IMR-90 (cell line): ENCODE measurements around the gene RIPK3. TPM values are rescaled to one million over a fixed set of nuclear protein-coding genes. Genes with fewer than 3 reads are reported as not detected.
"Not testable (repeated sequence)": the region's sequence is repeated elsewhere in the genome, so short reads cannot be mapped to it uniquely, and the experiment has no call there.

Experiments
- ATAC-seq: fragments of 200-7000 bp; cut with Tn5 transposase; 2 replicates; pipeline ENCODE4 v1.9.1; 2020; ENCODE audit warnings: low read depth, mild to moderate bottlenecking, moderate library complexity
- BruUV-seq: library from RNA; stranded (reverse); fragments of 400-500 nt; replicated peaks from 2 replicates; lab custom pipeline; 2021; lab: Mats Ljungman, UMichigan
- CTCF ChIA-PET: fragments of 300-600 bp; formaldehyde crosslinking; extraction: SDS; loops from one replicate; lab custom pipeline; 2021; ENCODE audit warnings: antibody characterized with exemption; lab: Yijun Ruan, JAX
- POLR2A ChIA-PET: fragments of 300-600 bp; sonication (Branson Sonifier 250); formaldehyde crosslinking; loops from one replicate; lab custom pipeline; 2022; ENCODE audit warnings: antibody characterized with exemption; ENCODE audit not compliant: unreplicated experiment; lab: Charles Lee
- DNase-seq: peaks from one replicate; pipeline ENCODE4 v3.0.0; 2013
- H2AFZ ChIP-seq: replicated peaks from 2 replicates; pipeline ENCODE3; 2013; ENCODE audit warnings: low read length, mild to moderate bottlenecking; ENCODE audit not compliant: poor library complexity
- H2AK5ac ChIP-seq: 2 replicates; pipeline ENCODE4 v1.6.1; 2013; ENCODE audit warnings: low read depth, low read length, inconsistent platforms
- H2AK9ac ChIP-seq: replicated peaks from 2 replicates; pipeline ENCODE3; 2013; ENCODE audit warnings: mild to moderate bottlenecking, low read depth, low read length, moderate library complexity; ENCODE audit not compliant: poor library complexity
- H2BK120ac ChIP-seq: 2 replicates; pipeline ENCODE4 v1.6.1; 2013; ENCODE audit warnings: low read depth, low read length, inconsistent platforms
- H2BK15ac ChIP-seq: 3 replicates; pipeline ENCODE4 v1.6.1; 2013; ENCODE audit warnings: low read depth, low read length, inconsistent platforms
- H2BK20ac ChIP-seq: 2 replicates; pipeline ENCODE4 v1.6.1; 2013; ENCODE audit warnings: low read depth, mild to moderate bottlenecking, inconsistent platforms, low read length, moderate library complexity
- H2BK5ac ChIP-seq: 2 replicates; pipeline ENCODE4 v1.6.1; 2013; ENCODE audit warnings: mild to moderate bottlenecking, low read depth, low read length, inconsistent platforms; ENCODE audit not compliant: poor library complexity, severe bottlenecking
- H3K14ac ChIP-seq: replicated peaks from 2 replicates; pipeline ENCODE4 v1.6.1; 2013; ENCODE audit warnings: low read depth, low read length, inconsistent platforms
- H3K18ac ChIP-seq: 2 replicates; pipeline ENCODE4 v1.6.1; 2013; ENCODE audit warnings: low read depth, low read length, control low read depth
- H3K23ac ChIP-seq: 2 replicates; pipeline ENCODE4 v1.6.1; 2013; ENCODE audit warnings: low read depth, low read length, inconsistent platforms
- H3K27ac ChIP-seq: 2 replicates; pipeline ENCODE4 v1.5.1; 2013; ENCODE audit warnings: mild to moderate bottlenecking, control low read depth, low read length; ENCODE audit not compliant: insufficient read depth
- H3K27me3 ChIP-seq: 2 replicates; pipeline ENCODE4 v1.6.1; 2013; ENCODE audit warnings: low read length; ENCODE audit not compliant: control insufficient read depth, insufficient read depth
- H3K36me3 ChIP-seq: 2 replicates; pipeline ENCODE4 v1.6.1; 2013; ENCODE audit warnings: low read length, mixed read lengths; ENCODE audit not compliant: control insufficient read depth, insufficient read depth
- H3K4ac ChIP-seq: 2 replicates; pipeline ENCODE4 v1.6.1; 2013; ENCODE audit warnings: low read depth, low read length, inconsistent platforms
- H3K4me1 ChIP-seq: 2 replicates; pipeline ENCODE4 v1.6.1; 2013; ENCODE audit warnings: low read length, mixed read lengths; ENCODE audit not compliant: control insufficient read depth, insufficient read depth
- H3K4me2 ChIP-seq: 2 replicates; pipeline ENCODE4 v1.6.1; 2013; ENCODE audit warnings: low read depth, mild to moderate bottlenecking, control low read depth, low read length, moderate library complexity
- H3K4me3 ChIP-seq: 2 replicates; pipeline ENCODE4 v1.5.1; 2013; ENCODE audit warnings: low read depth, mild to moderate bottlenecking, control low read depth, low read length, moderate library complexity; ENCODE audit not compliant: insufficient read depth
- H3K56ac ChIP-seq: 2 replicates; pipeline ENCODE4 v1.6.1; 2013; ENCODE audit warnings: low read length, inconsistent platforms; ENCODE audit not compliant: insufficient read depth; ENCODE audit errors: extremely low read depth
- H3K79me1 ChIP-seq, 2 experiments: 2 replicates each; pipeline ENCODE4 v1.6.1; 2013; ENCODE audit warnings: low read length in 2 of 2, inconsistent platforms in 1 of 2, low read depth in 1 of 2
- H3K9ac ChIP-seq: 2 replicates; pipeline ENCODE4 v1.6.1; 2013; ENCODE audit warnings: low read depth, low read length, control low read depth
- H3K9me1 ChIP-seq: 2 replicates; pipeline ENCODE4 v1.6.1; 2013; ENCODE audit warnings: low read length, inconsistent platforms; ENCODE audit not compliant: insufficient read depth
- H3K9me3 ChIP-seq: 2 replicates; pipeline ENCODE4 v1.6.1; 2013; ENCODE audit warnings: low read length; ENCODE audit not compliant: control insufficient read depth, insufficient read depth
- H4K20me1 ChIP-seq: 2 replicates; pipeline ENCODE4 v1.6.1; 2013; ENCODE audit warnings: low read length, inconsistent platforms; ENCODE audit not compliant: insufficient read depth
- H4K5ac ChIP-seq: 2 replicates; pipeline ENCODE4 v1.6.1; 2013; ENCODE audit warnings: mild to moderate bottlenecking, low read depth, low read length, control low read depth
- H4K8ac ChIP-seq, 2 experiments: 2 replicates each; pipeline ENCODE4 v1.6.1; 2013; ENCODE audit warnings: low read depth in 2 of 2, low read length in 2 of 2, control low read depth in 1 of 2, inconsistent platforms in 1 of 2
- H4K91ac ChIP-seq: 2 replicates; pipeline ENCODE4 v1.6.1; 2013; ENCODE audit warnings: low read depth, low read length, inconsistent platforms; ENCODE audit not compliant: insufficient read depth
- FOS ChIP-seq: fragments of 150-350 bp; IDR thresholded peaks from 2 replicates; pipeline ENCODE4 v1.6.1; 2016; ENCODE audit warnings: low read depth, low read length
- WGBS, 2 experiments: methylation state at CpG; one replicate each; pipeline versions ENCODE4 v1.1.5 to v1.1.7; 2013; ENCODE audit warnings: missing lambda C conversion rate in 2 of 2; ENCODE audit not compliant: insufficient read length in 1 of 2; ENCODE audit errors: extremely low coverage in 2 of 2; 5-methylcytosine and 5-hydroxymethylcytosine counted together
- dilution Hi-C: fragments of 300-500 bp; cut with HindIII; formaldehyde crosslinking; loops from one replicate; pipeline ENCODE4 v1.14.3; 2018; ENCODE audit warnings: low sequenced_read_pairs; ENCODE audit not compliant: unreplicated experiment
- in situ Hi-C: fragments of 300-500 bp; cut with MboI; formaldehyde crosslinking; loops from 3 replicates; pipeline ENCODE4 v1.14.3; 2019; ENCODE audit warnings: low sequenced_read_pairs, inconsistent platforms, mixed read lengths
- intact Hi-C: fragments of 100-400 bp; cut with micrococcal nuclease; formaldehyde crosslinking; loops from 2 replicates; pipeline ENCODE4 v1.10.0; 2022
- polyA plus RNA-seq, 3 experiments: library from polyadenylated mRNA; depleted of rRNA; stranded (reverse); fragments of >200 nt; gene quantifications; 2 replicates each; pipeline ENCODE4 v1.2.3, GENCODE V29; 2012; ENCODE audit warnings: low replicate concordance in 1 of 3
- total RNA-seq: library from RNA; depleted of rRNA; stranded (reverse); fragments of >200 nt; gene quantifications from 2 replicates; pipeline ENCODE4 v1.2.3, GENCODE V29; 2012

Gene RIPK3
- total and polyA plus RNA-seq, 2 of the 4 experiments (the other 2 are of a cell fraction): 0.09 TPM; not detected in 1

- TF ChIP-seq FOS: no peak
These were observed 48.8 kb upstream of the RIPK3 start (continued) for GRCh38 chr14:24388474-24389179.

GRCh38 chr14:24387579-24387978 lies 47.8 kb upstream of the RIPK3 start:
- H2BK120ac ChIP-seq, H3K14ac ChIP-seq, CTCF ChIA-PET, H3K18ac ChIP-seq, DNase-seq, H3K4me3 ChIP-seq, H3K23ac ChIP-seq, H4K91ac ChIP-seq, H3K4ac ChIP-seq, H3K36me3 ChIP-seq, H3K9me3 ChIP-seq, H3K4me1 ChIP-seq, H4K20me1 ChIP-seq, POLR2A ChIA-PET, H3K27ac ChIP-seq, ATAC-seq, H2AK9ac ChIP-seq, H3K9ac ChIP-seq, dilution Hi-C loops, H4K8ac ChIP-seq, H3K4me2 ChIP-seq, H2BK5ac ChIP-seq, H2BK20ac ChIP-seq, H3K9me1 ChIP-seq, H2AFZ ChIP-seq, in situ Hi-C loops, H2BK15ac ChIP-seq, BruUV-seq, intact Hi-C loops, H4K5ac ChIP-seq, H2AK5ac ChIP-seq, H3K56ac ChIP-seq, H3K79me1 ChIP-seq: not testable (repeated sequence)
- peaks cover 10% of the 10 kb centered on the region for H3K27me3 ChIP-seq
- no CpG with 5 or more reads among the region's 5 CpGs for WGBS, 2 experiments
